Hepatocyte (in vitro differentiated cells): ENCODE data around the gene ACY1. TPM values are rescaled to one million over a fixed set of nuclear protein-coding genes. Genes with fewer than 3 reads are reported as not detected.

Experiments
- DNase-seq: peaks from one replicate; pipeline ENCODE4 v3.0.0-alpha.2; 2016; ENCODE audit warnings: low spot score
- H2AFZ ChIP-seq: fragments of 200-600 bp; sonication (generic); 2 replicates; pipeline ENCODE4 v1.6.0; 2016; ENCODE audit warnings: antibody characterized with exemption, mild to moderate bottlenecking
- H3K27ac ChIP-seq: fragments of 200-600 bp; sonication (generic); 2 replicates; pipeline ENCODE4 v1.5.1; 2016; ENCODE audit warnings: mild to moderate bottlenecking
- H3K27me3 ChIP-seq: fragments of 200-600 bp; sonication (generic); 2 replicates; pipeline ENCODE4 v1.6.1; 2016
- H3K36me3 ChIP-seq: fragments of 200-600 bp; sonication (generic); replicated peaks from 2 replicates; pipeline ENCODE4 v1.5.1; 2016; ENCODE audit warnings: low read depth; ENCODE audit not compliant: insufficient read depth
- H3K4me1 ChIP-seq: fragments of 200-600 bp; sonication (generic); 2 replicates; pipeline ENCODE4 v1.5.1; 2016; ENCODE audit warnings: mild to moderate bottlenecking, moderate library complexity; ENCODE audit not compliant: insufficient read depth
- H3K4me2 ChIP-seq: fragments of 200-600 bp; sonication (generic); 2 replicates; pipeline ENCODE4 v1.6.0; 2016
- H3K4me3 ChIP-seq: fragments of 200-600 bp; sonication (generic); 2 replicates; pipeline ENCODE4 v1.5.1; 2016; ENCODE audit warnings: mild to moderate bottlenecking
- H3K79me2 ChIP-seq: fragments of 200-600 bp; sonication (generic); 2 replicates; pipeline ENCODE4 v1.6.0; 2017; ENCODE audit warnings: mild to moderate bottlenecking
- H3K9me2 ChIP-seq: fragments of 200-600 bp; sonication (generic); replicated peaks from 2 replicates; pipeline ENCODE4 v1.6.0; 2017; ENCODE audit warnings: mild to moderate bottlenecking; ENCODE audit not compliant: insufficient read depth
- H3K9me3 ChIP-seq: fragments of 200-600 bp; sonication (generic); 2 replicates; pipeline ENCODE4 v1.5.1; 2016; ENCODE audit warnings: low read depth, mild to moderate bottlenecking
- H4K20me1 ChIP-seq: fragments of 200-600 bp; sonication (generic); 2 replicates; pipeline ENCODE4 v1.6.0; 2016; ENCODE audit warnings: mild to moderate bottlenecking; ENCODE audit not compliant: insufficient read depth, poor library complexity, severe bottlenecking
- EZH2 ChIP-seq: fragments of 200-600 bp; sonication (generic); IDR thresholded peaks from 2 replicates; pipeline ENCODE4 v1.6.1; 2016; ENCODE audit warnings: antibody characterized with exemption, mild to moderate bottlenecking, borderline replicate concordance
- EZH2phosphoT487 ChIP-seq: fragments of 200-600 bp; sonication (generic); IDR thresholded peaks from one replicate; pipeline ENCODE4 v1.6.1; 2018; ENCODE audit warnings: antibody characterized with exemption, mild to moderate bottlenecking, low read depth, moderate library complexity; ENCODE audit not compliant: unreplicated experiment, severe bottlenecking
- WGBS: methylation state at CpG from one replicate; pipeline ENCODE4 v1.1.6; 2016; ENCODE audit warnings: low lambda C conversion rate; ENCODE audit errors: missing lambda C conversion rate; 5-methylcytosine and 5-hydroxymethylcytosine counted together
- polyA plus RNA-seq: library from polyadenylated mRNA; unstranded; fragments of >200 nt; fragmentation: Nextera tagmentation; extraction: Ambion mirVana; gene quantifications from 2 replicates; pipeline ENCODE4 v1.2.1, GENCODE V29; 2016
- total RNA-seq: library from RNA; depleted of rRNA; stranded (reverse); fragments of >200 nt; gene quantifications from 2 replicates; pipeline ENCODE4 v1.2.3, GENCODE V29; 2014
- TF ChIP-seq, protein P1 (sequence below): fragments of 200-600 bp; sonication (generic); IDR thresholded peaks from 2 replicates; pipeline ENCODE4 v1.5.1; 2016; ENCODE audit warnings: antibody characterized with exemption, mild to moderate bottlenecking; ENCODE audit not compliant: poor library complexity

The ACY1 gene
- total and polyA plus RNA-seq, 2 experiments from 2014 or later, result 164 to 183 TPM

DNA sequence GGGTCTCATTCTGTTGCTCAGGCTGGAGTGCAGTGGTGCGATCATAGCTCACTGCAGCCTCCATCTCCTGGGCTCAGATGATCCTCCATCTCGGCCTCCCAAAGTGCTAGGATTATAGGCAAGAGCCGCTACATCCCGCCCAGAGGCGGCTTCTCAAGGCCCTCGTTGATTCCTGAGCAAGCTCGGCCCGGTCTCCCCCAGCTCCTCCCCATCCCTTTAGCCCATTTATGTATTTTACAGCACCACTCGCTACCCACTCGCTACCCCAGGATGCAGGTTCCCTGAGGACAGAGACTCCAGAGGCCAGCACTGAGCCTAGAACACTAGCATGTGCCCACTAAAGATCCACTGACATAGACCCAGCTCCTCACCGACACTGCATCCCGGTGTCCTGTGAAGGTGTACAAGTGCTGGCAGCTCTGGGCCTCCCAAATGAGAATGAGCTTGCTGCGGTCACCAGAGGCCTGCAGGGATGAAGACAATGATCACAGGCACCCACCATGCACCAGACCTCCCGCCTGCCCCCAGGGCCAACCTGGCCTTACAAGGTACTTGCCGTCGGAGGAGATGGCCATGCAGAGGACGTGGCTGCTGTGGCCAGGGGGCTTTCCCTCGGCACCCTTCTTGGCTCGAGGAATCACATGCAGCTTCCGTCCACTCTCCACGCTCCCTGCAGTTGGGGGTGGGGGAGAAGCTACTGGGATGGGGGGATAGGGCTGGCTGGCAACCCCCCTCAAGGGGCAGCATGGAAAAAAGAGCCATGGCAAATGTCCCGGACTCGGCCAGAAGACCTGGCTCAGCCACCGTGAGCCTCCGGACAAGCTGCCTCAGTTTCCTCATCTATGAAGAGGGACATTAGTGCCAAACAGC is 47.2 kb upstream of the ACY1 start:
- no peak overlapping the region for H3K4me3 ChIP-seq
- H3K4me2 ChIP-seq, result no peak overlapping the region
- no peaks in the 10 kb centered on the region for H3K36me3 ChIP-seq
- H3K27me3 ChIP-seq, result no peaks in the 10 kb centered on the region
- 98% methylated on average over 25 of the region's 25 CpGs for WGBS
- no peak overlapping the region for H3K27ac ChIP-seq
- TF ChIP-seq EZH2phosphoT487 (no peak), EZH2 (no peak)
- TF ChIP-seq, protein P1, sequence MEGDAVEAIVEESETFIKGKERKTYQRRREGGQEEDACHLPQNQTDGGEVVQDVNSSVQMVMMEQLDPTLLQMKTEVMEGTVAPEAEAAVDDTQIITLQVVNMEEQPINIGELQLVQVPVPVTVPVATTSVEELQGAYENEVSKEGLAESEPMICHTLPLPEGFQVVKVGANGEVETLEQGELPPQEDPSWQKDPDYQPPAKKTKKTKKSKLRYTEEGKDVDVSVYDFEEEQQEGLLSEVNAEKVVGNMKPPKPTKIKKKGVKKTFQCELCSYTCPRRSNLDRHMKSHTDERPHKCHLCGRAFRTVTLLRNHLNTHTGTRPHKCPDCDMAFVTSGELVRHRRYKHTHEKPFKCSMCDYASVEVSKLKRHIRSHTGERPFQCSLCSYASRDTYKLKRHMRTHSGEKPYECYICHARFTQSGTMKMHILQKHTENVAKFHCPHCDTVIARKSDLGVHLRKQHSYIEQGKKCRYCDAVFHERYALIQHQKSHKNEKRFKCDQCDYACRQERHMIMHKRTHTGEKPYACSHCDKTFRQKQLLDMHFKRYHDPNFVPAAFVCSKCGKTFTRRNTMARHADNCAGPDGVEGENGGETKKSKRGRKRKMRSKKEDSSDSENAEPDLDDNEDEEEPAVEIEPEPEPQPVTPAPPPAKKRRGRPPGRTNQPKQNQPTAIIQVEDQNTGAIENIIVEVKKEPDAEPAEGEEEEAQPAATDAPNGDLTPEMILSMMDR, result no peak
- no peaks in the 10 kb centered on the region for H4K20me1 ChIP-seq
- H3K4me1 ChIP-seq, result no peaks in the 10 kb centered on the region
- H3K79me2 ChIP-seq, result peaks cover 22% of the 10 kb centered on the region
- DNase-seq, result no peak
- no peak overlapping the region for H2AFZ ChIP-seq
- H3K9me3 ChIP-seq, result no peaks in the 10 kb centered on the region
- no peaks in the 10 kb centered on the region for H3K9me2 ChIP-seq

DNA sequence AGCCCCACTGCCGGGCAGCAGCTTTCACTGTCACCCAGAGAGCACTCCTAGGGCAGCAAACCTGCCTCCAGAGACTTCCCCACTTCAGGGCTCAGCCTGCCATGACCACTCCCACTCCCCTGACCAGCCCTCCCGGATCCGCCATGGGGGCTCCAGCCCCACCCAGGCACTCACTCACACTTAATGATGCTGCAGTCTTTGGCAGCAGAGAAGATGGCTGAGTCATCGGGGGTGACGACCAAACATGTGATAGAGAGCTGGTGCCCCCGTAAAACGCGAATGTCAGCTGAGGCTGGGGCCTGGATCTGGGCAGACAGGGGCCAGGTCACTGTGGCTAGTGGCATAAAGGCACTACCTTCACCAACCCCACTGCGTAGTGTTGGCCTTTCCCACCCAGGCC is 46.3 kb upstream of the ACY1 start:
- TF ChIP-seq EZH2phosphoT487 (no peak), EZH2 (no peak)
- TF ChIP-seq, protein P1, result no peak
- Histone ChIP-seq H3K79me2 (peaks cover 24% of the 10 kb centered on the region), H3K36me3 (no peaks in the 10 kb centered on the region), H4K20me1 (no peaks in the 10 kb centered on the region), H2AFZ (no peak overlapping the region), H3K4me1 (no peaks in the 10 kb centered on the region), H3K27ac (no peak overlapping the region), H3K4me2 (no peak overlapping the region), H3K9me3 (no peaks in the 10 kb centered on the region), H3K9me2 (no peaks in the 10 kb centered on the region), H3K4me3 (no peak overlapping the region), H3K27me3 (no peaks in the 10 kb centered on the region)
- DNase-seq, result no peak
- 92% methylated on average over 9 of the region's 9 CpGs for WGBS

DNA sequence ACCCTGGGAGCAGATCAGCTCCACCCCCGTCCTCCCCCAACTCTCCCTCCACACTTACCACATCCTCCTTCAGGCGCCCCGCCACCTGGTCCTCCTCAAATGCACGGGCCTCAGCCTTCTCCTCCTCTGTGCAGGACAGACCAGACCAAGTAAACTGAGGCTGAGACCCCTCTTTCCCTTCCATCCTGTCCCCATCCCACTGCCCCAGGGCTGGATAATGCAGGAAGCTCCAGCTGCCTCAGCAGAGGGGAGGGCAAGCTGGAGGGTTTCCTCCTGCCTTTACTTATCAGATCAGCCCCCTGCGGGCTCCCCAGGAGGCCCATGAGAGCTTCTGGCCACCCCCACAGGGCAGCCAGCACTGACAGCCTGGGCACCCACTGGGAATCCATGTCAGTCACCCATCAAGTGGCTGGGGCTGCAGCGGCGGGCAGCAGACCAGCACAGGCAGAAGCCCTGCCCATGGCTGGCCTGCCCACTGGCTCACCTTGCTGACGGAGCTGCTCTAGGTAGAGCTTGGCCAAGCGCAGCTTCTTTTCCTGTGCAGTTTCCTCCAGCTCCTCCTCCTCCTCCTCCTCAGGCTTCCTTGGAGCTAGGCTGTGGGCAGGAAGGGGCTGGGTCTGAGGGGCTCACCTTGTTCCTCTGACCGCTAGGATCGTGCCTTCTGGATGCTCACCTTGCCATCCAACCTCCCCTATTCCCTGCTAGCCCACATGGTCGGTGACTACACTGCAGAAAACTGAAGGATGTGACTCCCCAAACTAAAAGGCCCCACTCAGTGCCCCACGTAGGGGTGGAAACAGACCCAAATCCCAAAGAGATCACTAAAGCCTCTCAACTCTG is 45.5 kb upstream of the ACY1 start:
- no peaks in the 10 kb centered on the region for H3K9me3 ChIP-seq
- H3K4me1 ChIP-seq, result peaks cover 6% of the 10 kb centered on the region
- H3K4me3 ChIP-seq, result no peak overlapping the region
- no peak overlapping the region for H3K4me2 ChIP-seq
- no peak for TF ChIP-seq EZH2
- TF ChIP-seq, protein P1, result no peak
- TF ChIP-seq EZH2phosphoT487, result no peak
- H3K79me2 ChIP-seq, result peaks cover 24% of the 10 kb centered on the region
- H3K36me3 ChIP-seq, result no peaks in the 10 kb centered on the region
- no peaks in the 10 kb centered on the region for H4K20me1 ChIP-seq
- 94% methylated on average over 13 of the region's 13 CpGs for WGBS
- no peak for DNase-seq
- H3K27ac ChIP-seq, result no peak overlapping the region
- H3K27me3 ChIP-seq, result no peaks in the 10 kb centered on the region
- no peak overlapping the region for H2AFZ ChIP-seq
- no peaks in the 10 kb centered on the region for H3K9me2 ChIP-seq
